Effector CD4-positive, alpha-beta T cell (primary cell): ENCODE results near the gene HDAC3.

ENCODE experiments used
- DNase-seq: peaks from one replicate; pipeline ENCODE4 v3.0.0-alpha.2; 2020

The HDAC3 gene

GRCh38 chr5:141598391-141599345, 38.0 kb downstream of the HDAC3 start:
- DNase-seq: no peak

- no peak for DNase-seq
Measured at GRCh38 chr5:141597814-141598213, 38.8 kb downstream of the HDAC3 start.

DNA sequence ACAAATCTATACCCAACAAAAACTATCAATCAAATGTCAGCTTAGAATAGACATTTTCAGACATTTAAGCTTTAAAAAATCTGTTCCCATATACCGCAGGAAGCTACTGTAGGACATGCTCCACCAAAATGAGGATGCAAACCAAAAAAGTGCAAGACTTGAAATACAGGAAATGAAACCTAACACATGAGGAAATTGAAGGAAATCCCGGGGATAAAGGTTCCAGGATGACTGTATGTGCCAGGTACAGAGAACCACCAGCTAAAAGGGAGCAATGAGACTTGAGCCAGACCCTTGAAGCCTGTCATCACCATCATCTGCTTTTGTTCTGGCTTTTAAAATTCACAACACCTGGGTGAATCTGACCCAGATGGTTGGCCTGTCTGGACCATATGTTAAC, 39.3 kb downstream of the HDAC3 start:
- DNase-seq: no peak

- DNase-seq: no peak
Measured at GRCh38 chr5:141596867-141597266, 39.8 kb downstream of the HDAC3 start.

- DNase-seq: no peak
Measured at GRCh38 chr5:141590127-141590526, 46.5 kb downstream of the HDAC3 start.

DNA sequence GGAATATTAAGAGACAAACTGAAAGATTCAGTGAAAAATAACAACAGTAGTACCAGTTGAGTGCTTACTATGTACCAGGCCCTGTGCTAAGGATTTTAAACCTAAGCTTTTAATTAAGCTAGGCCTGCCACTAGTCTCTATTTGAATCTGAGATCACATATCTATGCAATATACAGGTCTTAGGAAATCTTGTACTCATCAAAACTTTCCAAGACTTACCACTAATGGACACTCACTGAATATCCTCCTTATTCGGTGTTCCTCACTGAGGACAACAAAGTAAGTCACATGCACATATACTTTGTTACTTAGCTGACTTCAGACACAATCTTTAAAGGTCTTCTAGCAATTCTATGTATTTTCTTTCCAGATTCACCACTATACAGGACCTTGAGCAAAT, 50.4 kb downstream of the HDAC3 start:
- DNase-seq: no peak

- DNase-seq: no peak
Measured at GRCh38 chr5:141585594-141585993, 51.1 kb downstream of the HDAC3 start.

GRCh38 chr5:141574122-141574510, 62.5 kb downstream of the HDAC3 start:
- no peak for DNase-seq

- DNase-seq: no peak
Measured at GRCh38 chr5:141573489-141574121, 63.0 kb downstream of the HDAC3 start.
